Measurements from ENCODE around the gene CDC42BPG. TPM values are rescaled to one million over a fixed set of nuclear protein-coding genes. Genes with fewer than 3 reads are reported as not detected.
A peak's percentile ranks its signal among the peaks of the same experiment; 100 is the strongest.

Gene CDC42BPG
- total RNA-seq, 1 experiment from 2014 or later = 14.5 TPM

GRCh38 chr11:64834723-64835615 is 9.5 kb downstream of the CDC42BPG start:
- Histone ChIP-seq H2AFZ (ENCODE audit: low read length) (no peak overlapping the region), H3K9me2 (replicated peaks; ENCODE audit: low read length) (no peaks in the 10 kb centered on the region), H3K27me3 (ENCODE audit: low read length) (no peaks in the 10 kb centered on the region), H3K36me3 (ENCODE audit: low read depth, low read length) (peaks cover 31% of the 10 kb centered on the region), H3K9me3 (ENCODE audit: low read length) (no peaks in the 10 kb centered on the region), H3K9ac (ENCODE audit: low read length) (no peak overlapping the region), H3F3A (ENCODE audit: low read length, unreplicated experiment) (no peaks in the 10 kb centered on the region), H4K20me1 (ENCODE audit: low read length) (no peaks in the 10 kb centered on the region), H3K27ac (ENCODE audit: low read length) (0 out of 2 replicates have a peak overlapping the region, but pooled peaks have one; percentile 9), H3K4me2 (ENCODE audit: low read length) (peak overlapping the region; percentile 69), H3K79me2 (ENCODE audit: low read length) (no peaks in the 10 kb centered on the region), H3K4me3 (ENCODE audit: low read length) (no peak overlapping the region), H3K4me1 (ENCODE audit: insufficient read depth, low read length) (peaks cover 16% of the 10 kb centered on the region)
- ATAC-seq = peak; percentile 99
- ChIA-PET CTCF (interaction anchor here (1.4 kb wide), 1 partner anchor 47 kb away, joined by 5 read pairs; no protein-coding TSS in a partner anchor), POLR2A (ENCODE audit: unreplicated experiment) (interaction anchor here (0.6 kb wide), 1 partner anchor 19 kb away, joined by 5 read pairs; no protein-coding TSS in a partner anchor)
- no TSS peak for BruUV-seq (replicated peaks)
- intact Hi-C loops (cut with micrococcal nuclease) = no loop called here
- DNase-seq = peak; percentile 96
- TF ChIP-seq, protein P1, sequence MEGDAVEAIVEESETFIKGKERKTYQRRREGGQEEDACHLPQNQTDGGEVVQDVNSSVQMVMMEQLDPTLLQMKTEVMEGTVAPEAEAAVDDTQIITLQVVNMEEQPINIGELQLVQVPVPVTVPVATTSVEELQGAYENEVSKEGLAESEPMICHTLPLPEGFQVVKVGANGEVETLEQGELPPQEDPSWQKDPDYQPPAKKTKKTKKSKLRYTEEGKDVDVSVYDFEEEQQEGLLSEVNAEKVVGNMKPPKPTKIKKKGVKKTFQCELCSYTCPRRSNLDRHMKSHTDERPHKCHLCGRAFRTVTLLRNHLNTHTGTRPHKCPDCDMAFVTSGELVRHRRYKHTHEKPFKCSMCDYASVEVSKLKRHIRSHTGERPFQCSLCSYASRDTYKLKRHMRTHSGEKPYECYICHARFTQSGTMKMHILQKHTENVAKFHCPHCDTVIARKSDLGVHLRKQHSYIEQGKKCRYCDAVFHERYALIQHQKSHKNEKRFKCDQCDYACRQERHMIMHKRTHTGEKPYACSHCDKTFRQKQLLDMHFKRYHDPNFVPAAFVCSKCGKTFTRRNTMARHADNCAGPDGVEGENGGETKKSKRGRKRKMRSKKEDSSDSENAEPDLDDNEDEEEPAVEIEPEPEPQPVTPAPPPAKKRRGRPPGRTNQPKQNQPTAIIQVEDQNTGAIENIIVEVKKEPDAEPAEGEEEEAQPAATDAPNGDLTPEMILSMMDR (conservative IDR thresholded peaks at IDR 0.05; ENCODE audit: low read depth, low read length) = no peak
- TF ChIP-seq EZH2phosphoT487 (IDR thresholded peaks at IDR 0.05; ENCODE audit: borderline replicate concordance, low read length) = no peak
- no peak for TF ChIP-seq EZH2 (IDR thresholded peaks at IDR 0.05; ENCODE audit: low read length, unreplicated experiment)

DNA sequence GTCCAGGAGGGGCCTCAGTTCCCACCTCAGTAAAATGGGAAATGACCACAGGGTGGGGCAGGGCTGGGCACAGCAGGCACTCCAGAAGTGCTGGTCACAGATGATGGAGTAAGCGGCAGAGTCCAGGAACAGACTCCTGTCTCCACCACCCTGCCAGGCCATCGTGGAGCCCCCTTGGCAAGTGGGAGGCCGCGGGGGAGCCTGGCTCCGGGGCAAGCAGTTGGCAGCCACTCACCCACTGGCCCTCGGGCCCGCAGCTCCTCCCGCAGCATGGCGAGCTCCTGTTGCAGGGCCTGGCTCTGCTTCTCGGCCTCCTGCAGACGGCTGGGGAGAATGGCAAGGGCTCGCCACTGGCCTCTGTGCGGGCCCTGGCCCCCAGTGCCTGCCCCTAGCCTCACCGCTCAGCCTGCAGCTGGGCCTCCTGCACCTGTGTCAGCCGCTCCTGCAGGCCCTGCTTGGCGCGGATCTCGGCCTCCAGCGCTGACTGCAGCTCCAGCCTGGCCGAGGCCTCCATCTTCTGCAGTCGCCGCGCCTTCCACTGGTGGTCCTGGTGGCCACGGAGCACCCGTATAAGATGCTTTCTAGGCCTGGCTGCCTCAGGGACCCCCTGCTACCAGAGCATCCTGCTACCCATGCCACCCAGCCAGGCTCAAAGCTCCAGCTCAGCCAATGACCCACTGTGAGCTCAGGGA is 10.3 kb downstream of the CDC42BPG start:
- BruUV-seq (replicated peaks) = no TSS peak
- POLR2A ChIA-PET (ENCODE audit: unreplicated experiment) = no interaction called here

More for the DNA sequence above, 10.3 kb downstream of the CDC42BPG start:
- Histone ChIP-seq H3K9me3 (ENCODE audit: low read length) (no peaks in the 10 kb centered on the region), H4K20me1 (ENCODE audit: low read length) (no peaks in the 10 kb centered on the region), H3K79me2 (ENCODE audit: low read length) (no peaks in the 10 kb centered on the region), H3K4me3 (ENCODE audit: low read length) (no peak overlapping the region), H3K27me3 (ENCODE audit: low read length) (no peaks in the 10 kb centered on the region), H3K9me2 (replicated peaks; ENCODE audit: low read length) (no peaks in the 10 kb centered on the region), H2AFZ (ENCODE audit: low read length) (no peak overlapping the region), H3K4me1 (ENCODE audit: insufficient read depth, low read length) (peaks cover 16% of the 10 kb centered on the region), H3F3A (ENCODE audit: low read length, unreplicated experiment) (no peaks in the 10 kb centered on the region), H3K27ac (ENCODE audit: low read length) (no peak overlapping the region), H3K9ac (ENCODE audit: low read length) (no peak overlapping the region), H3K36me3 (ENCODE audit: low read depth, low read length) (peaks cover 28% of the 10 kb centered on the region), H3K4me2 (ENCODE audit: low read length) (no peak overlapping the region)
- DNase-seq (no peak), ATAC-seq (no peak)
- CTCF ChIA-PET = no interaction called here
- intact Hi-C loops (cut with micrococcal nuclease) = no loop called here
- no peak for TF ChIP-seq EZH2phosphoT487 (IDR thresholded peaks at IDR 0.05; ENCODE audit: borderline replicate concordance, low read length)
- no peak for TF ChIP-seq EZH2 (IDR thresholded peaks at IDR 0.05; ENCODE audit: low read length, unreplicated experiment)
- TF ChIP-seq, protein P1 (conservative IDR thresholded peaks at IDR 0.05; ENCODE audit: low read depth, low read length) = no peak

All from PC-3 (cell line).